GM21619 (cell line): Measurements from ENCODE around the gene RPL4.
"Not testable (repeated sequence)": the region's sequence is repeated elsewhere in the genome, so short reads cannot be mapped to it uniquely, and the experiment has no call there.

Experiments used
- ATAC-seq: cut with Tn5 transposase; IDR thresholded peaks from one replicate; pipeline ENCODE4 v1.9.1; 2021; ENCODE audit not compliant: unreplicated experiment

RPL4 gene

GRCh38 chr15:66491846-66492245 is 12.8 kb downstream of the RPL4 start:
- no peak for ATAC-seq

GRCh38 chr15:66489179-66489791 is 15.4 kb downstream of the RPL4 start:
- ATAC-seq, result no peak

GRCh38 chr15:66488525-66488924 is 16.1 kb downstream of the RPL4 start:
- no peak for ATAC-seq

GRCh38 chr15:66486887-66487286 is 17.8 kb downstream of the RPL4 start:
- ATAC-seq, result no peak

- ATAC-seq, result no peak
These were observed 20.0 kb downstream of the RPL4 start for GRCh38 chr15:66484539-66485112.

GRCh38 chr15:66483131-66483566 is 21.5 kb downstream of the RPL4 start:
- no peak for ATAC-seq

GRCh38 chr15:66482539-66482938 is 22.1 kb downstream of the RPL4 start:
- no peak for ATAC-seq

- ATAC-seq, result no peak
These were observed 23.4 kb downstream of the RPL4 start for GRCh38 chr15:66481107-66481856.

GRCh38 chr15:66480267-66480666 is 24.4 kb downstream of the RPL4 start:
- no peak for ATAC-seq

GRCh38 chr15:66477011-66477410 is 27.6 kb downstream of the RPL4 start:
- ATAC-seq, result no peak

GRCh38 chr15:66476535-66476934 is 28.1 kb downstream of the RPL4 start:
- no peak for ATAC-seq

GRCh38 chr15:66474963-66475362 is 29.7 kb downstream of the RPL4 start:
- ATAC-seq, result no peak

GRCh38 chr15:66474135-66474534 is 30.5 kb downstream of the RPL4 start:
- ATAC-seq, result no peak

- ATAC-seq, result peak; percentile 85
These were observed 32.3 kb downstream of the RPL4 start for GRCh38 chr15:66472176-66472999.

GRCh38 chr15:66470825-66471224 is 33.8 kb downstream of the RPL4 start:
- ATAC-seq, result not testable (repeated sequence)

- ATAC-seq, result not testable (repeated sequence)
These were observed 37.3 kb downstream of the RPL4 start for GRCh38 chr15:66467162-66468040.

GRCh38 chr15:66465294-66465693 is 39.4 kb downstream of the RPL4 start:
- not testable (repeated sequence) for ATAC-seq

- no peak for ATAC-seq
These were observed 42.0 kb downstream of the RPL4 start for GRCh38 chr15:66462627-66463026.

GRCh38 chr15:66461917-66462316 is 42.7 kb downstream of the RPL4 start:
- ATAC-seq, result no peak

- not testable (repeated sequence) for ATAC-seq
These were observed 43.4 kb downstream of the RPL4 start for GRCh38 chr15:66461294-66461693.
